Measurements from ENCODE around the gene PPP1R17.

Gene PPP1R17

GRCh38 chr7:31699050-31699449, 12.0 kb downstream of the PPP1R17 start:
- Histone ChIP-seq H3K79me2 (ENCODE audit: insufficient read depth, low read length) (no peaks in the 10 kb centered on the region), H3K4me3 (ENCODE audit: low read length, poor library complexity, severe bottlenecking) (no peak overlapping the region), H3F3A (ENCODE audit: low read depth) (no peaks in the 10 kb centered on the region), H3K9ac (ENCODE audit: low read depth, low read length, poor library complexity, severe bottlenecking) (no peak overlapping the region), H3K4me2 (ENCODE audit: low read depth, low read length, poor library complexity, severe bottlenecking) (no peak overlapping the region), H3K27me3 (ENCODE audit: insufficient read depth, low read length, poor library complexity, severe bottlenecking) (no peaks in the 10 kb centered on the region), H3K36me3 (ENCODE audit: insufficient read depth, low read length) (no peaks in the 10 kb centered on the region), H4K20me1 (ENCODE audit: insufficient read depth, low read length, poor library complexity, severe bottlenecking) (no peaks in the 10 kb centered on the region), H3K4me1 (ENCODE audit: insufficient read depth, low read length, poor library complexity, severe bottlenecking) (no peaks in the 10 kb centered on the region), H3K9me2 (replicated peaks; ENCODE audit: low read depth, low read length) (no peaks in the 10 kb centered on the region), H3K9me3 (ENCODE audit: insufficient read depth, low read depth, low read length) (no peaks in the 10 kb centered on the region), H2AFZ (ENCODE audit: low read length) (no peak overlapping the region)
- no peak for TF ChIP-seq EZH2phosphoT487 (IDR thresholded peaks at IDR 0.05; ENCODE audit: borderline replicate concordance)
- no peak for TF ChIP-seq CTCF (conservative IDR thresholded peaks at IDR 0.05; ENCODE audit: low read length)

- H3K79me2 ChIP-seq (ENCODE audit: insufficient read depth, low read length) = no peaks in the 10 kb centered on the region
- H3K9me3 ChIP-seq (ENCODE audit: insufficient read depth, low read depth, low read length) = no peaks in the 10 kb centered on the region
- H3K9ac ChIP-seq (ENCODE audit: low read depth, low read length, poor library complexity, severe bottlenecking) = no peak overlapping the region
- H3K4me3 ChIP-seq (ENCODE audit: low read length, poor library complexity, severe bottlenecking) = no peak overlapping the region
- H3F3A ChIP-seq (ENCODE audit: low read depth) = no peaks in the 10 kb centered on the region
- H3K4me2 ChIP-seq (ENCODE audit: low read depth, low read length, poor library complexity, severe bottlenecking) = no peak overlapping the region
- H3K4me1 ChIP-seq (ENCODE audit: insufficient read depth, low read length, poor library complexity, severe bottlenecking) = no peaks in the 10 kb centered on the region
- H2AFZ ChIP-seq (ENCODE audit: low read length) = no peak overlapping the region
- no peaks in the 10 kb centered on the region for H4K20me1 ChIP-seq (ENCODE audit: insufficient read depth, low read length, poor library complexity, severe bottlenecking)
- H3K9me2 ChIP-seq (replicated peaks; ENCODE audit: low read depth, low read length) = no peaks in the 10 kb centered on the region
- H3K27me3 ChIP-seq (ENCODE audit: insufficient read depth, low read length, poor library complexity, severe bottlenecking) = no peaks in the 10 kb centered on the region
- H3K36me3 ChIP-seq (ENCODE audit: insufficient read depth, low read length) = no peaks in the 10 kb centered on the region
- no peak for TF ChIP-seq EZH2phosphoT487 (IDR thresholded peaks at IDR 0.05; ENCODE audit: borderline replicate concordance)
- no peak for TF ChIP-seq CTCF (conservative IDR thresholded peaks at IDR 0.05; ENCODE audit: low read length)
Measured at GRCh38 chr7:31702354-31702753, 15.3 kb downstream of the PPP1R17 start.

GRCh38 chr7:31705377-31705776, 18.4 kb downstream of the PPP1R17 start:
- Histone ChIP-seq H3K9me2 (replicated peaks; ENCODE audit: low read depth, low read length) (no peaks in the 10 kb centered on the region), H4K20me1 (ENCODE audit: insufficient read depth, low read length, poor library complexity, severe bottlenecking) (no peaks in the 10 kb centered on the region), H2AFZ (ENCODE audit: low read length) (no peak overlapping the region), H3K27me3 (ENCODE audit: insufficient read depth, low read length, poor library complexity, severe bottlenecking) (no peaks in the 10 kb centered on the region), H3K4me1 (ENCODE audit: insufficient read depth, low read length, poor library complexity, severe bottlenecking) (no peaks in the 10 kb centered on the region), H3K4me3 (ENCODE audit: low read length, poor library complexity, severe bottlenecking) (no peak overlapping the region), H3K4me2 (ENCODE audit: low read depth, low read length, poor library complexity, severe bottlenecking) (no peak overlapping the region), H3K79me2 (ENCODE audit: insufficient read depth, low read length) (no peaks in the 10 kb centered on the region), H3K9me3 (ENCODE audit: insufficient read depth, low read depth, low read length) (no peaks in the 10 kb centered on the region), H3F3A (ENCODE audit: low read depth) (no peaks in the 10 kb centered on the region), H3K9ac (ENCODE audit: low read depth, low read length, poor library complexity, severe bottlenecking) (no peak overlapping the region), H3K36me3 (ENCODE audit: insufficient read depth, low read length) (no peaks in the 10 kb centered on the region)
- TF ChIP-seq EZH2phosphoT487 (IDR thresholded peaks at IDR 0.05; ENCODE audit: borderline replicate concordance) (no peak), CTCF (conservative IDR thresholded peaks at IDR 0.05; ENCODE audit: low read length) (no peak)

Data from Loucy (cell line).